HepG2 (cell line): ENCODE measurements around the gene CHI3L1. TPM values are rescaled to one million over a fixed set of nuclear protein-coding genes. Genes with fewer than 3 reads are reported as not detected.

ENCODE experiments used
- ATAC-seq: fragments of 200-7000 bp; cut with Tn5 transposase; 3 replicates; pipeline ENCODE4 v1.9.1; 2020; ENCODE audit warnings: mild to moderate bottlenecking, moderate library complexity
- BruUV-seq: library from RNA; stranded (reverse); fragments of 400-500 nt; replicated peaks from 2 replicates; lab custom pipeline; 2021; lab: Mats Ljungman, UMichigan
- CTCF ChIA-PET: fragments of 300-600 bp; formaldehyde crosslinking; extraction: SDS; loops from one replicate; lab custom pipeline; 2021; ENCODE audit warnings: low total read pairs, inconsistent platforms, low intra/inter-chr PET ratio; lab: Yijun Ruan, JAX
- POLR2A ChIA-PET: fragments of 350-600 bp; sonication (Branson Sonifier 250); formaldehyde crosslinking; loops from one replicate; lab custom pipeline; 2020; ENCODE audit warnings: antibody characterized with exemption, inconsistent platforms; lab: Yijun Ruan, JAX
- DNase-seq: peaks from one replicate; pipeline ENCODE4 v3.0.0-alpha.2; 2015; ENCODE audit warnings: low spot score
- FAIRE-seq: peaks from 3 replicates; lab custom pipeline; 2011; peaks lifted over from hg19 to GRCh38; lab: Jason Lieb, UNC
- H2AFZ ChIP-seq: one replicate; pipeline ENCODE4 v1.6.1; 2011; ENCODE audit warnings: low read length, inconsistent platforms
- H3K27ac ChIP-seq: fragments of 300-600 bp; 3 replicates; pipeline ENCODE4 v1.8.0; 2011; ENCODE audit warnings: mixed run types, mild to moderate bottlenecking, mixed read lengths, low read length, inconsistent platforms; ENCODE audit not compliant: insufficient read depth; ENCODE audit errors: extremely low read length
- H3K27me3 ChIP-seq, 2 experiments: fragments of 200-600 bp in 1 of 2; 2 replicates in 1 of 2; 3 replicates in 1 of 2; pipeline versions ENCODE4 v1.6.0 to v1.8.0; 2011; ENCODE audit warnings: low read length in 2 of 2, mild to moderate bottlenecking in 2 of 2, moderate library complexity in 2 of 2, inconsistent platforms in 1 of 2; ENCODE audit not compliant: insufficient read depth in 2 of 2, control insufficient read depth in 1 of 2
- H3K36me3 ChIP-seq, 2 experiments: fragments of 200-600 bp in 1 of 2; replicated peaks in 1 of 2; 2 replicates in 1 of 2; 3 replicates in 1 of 2; pipeline versions ENCODE4 v1.5.1 to v1.8.0; 2011; ENCODE audit warnings: low read length in 2 of 2, inconsistent platforms in 1 of 2; ENCODE audit not compliant: insufficient read depth in 2 of 2, control insufficient read depth in 1 of 2
- H3K4me1 ChIP-seq: 2 replicates; pipeline ENCODE4 v1.5.1; 2012; ENCODE audit warnings: low read length, inconsistent platforms; ENCODE audit not compliant: insufficient read depth
- H3K4me2 ChIP-seq: 2 replicates; pipeline ENCODE4 v1.6.0; 2011; ENCODE audit warnings: low read depth, low read length, inconsistent platforms
- H3K4me3 ChIP-seq, 3 experiments: fragments of 200-600 bp in 1 of 3; sonication (generic), shearing (Covaris generic) in 1 of 3; replicated peaks in 1 of 3; 2 replicates each; pipeline ENCODE4 v1.5.1; 2011 to 2016; ENCODE audit warnings: low read length in 3 of 3, inconsistent platforms in 2 of 3, low read depth in 2 of 3, mild to moderate bottlenecking in 2 of 3, control low read depth in 1 of 3, mixed read lengths in 1 of 3; ENCODE audit not compliant: insufficient read depth in 1 of 3
- H3K79me2 ChIP-seq: one replicate; pipeline ENCODE4 v1.6.1; 2011; ENCODE audit warnings: low read length, inconsistent platforms; ENCODE audit not compliant: insufficient read depth
- H3K9ac ChIP-seq: 2 replicates; pipeline ENCODE4 v1.6.0; 2011; ENCODE audit warnings: mild to moderate bottlenecking, low read depth, low read length, inconsistent platforms; ENCODE audit not compliant: insufficient read depth
- H3K9me3 ChIP-seq: 2 replicates; pipeline ENCODE4 v1.5.1; 2012; ENCODE audit warnings: mild to moderate bottlenecking, low read length
- H4K20me1 ChIP-seq: 2 replicates; pipeline ENCODE4 v1.6.0; 2011; ENCODE audit warnings: inconsistent platforms, mild to moderate bottlenecking, low read length, moderate library complexity; ENCODE audit not compliant: insufficient read depth
- AHR ChIP-seq: IDR thresholded peaks from 2 replicates; pipeline ENCODE4 v1.6.1; 2018; ENCODE audit warnings: missing genetic modification reagents, missing compliant biosample characterization
- CREM ChIP-seq, 2 experiments: sonication (generic) in 1 of 2; formaldehyde crosslinking in 1 of 2; IDR thresholded peaks; 2 replicates each; pipeline versions ENCODE4 v1.4.0 to v1.6.1; 2016 to 2020; ENCODE audit warnings: antibody characterized with exemption in 1 of 2, mild to moderate bottlenecking in 1 of 2, missing genetic modification reagents in 1 of 2
- KLF9 ChIP-seq: IDR thresholded peaks from 2 replicates; pipeline ENCODE4 v1.6.1; 2016; ENCODE audit warnings: low read depth
- ZFP90 ChIP-seq: sonication (generic); formaldehyde crosslinking; IDR thresholded peaks from 2 replicates; pipeline ENCODE4 v1.8.0; 2022; ENCODE audit warnings: missing genetic modification reagents, mild to moderate bottlenecking, inconsistent platforms, borderline replicate concordance
- ZNF12 ChIP-seq: sonication (generic); formaldehyde crosslinking; IDR thresholded peaks from 2 replicates; pipeline ENCODE4 v1.5.0; 2020; ENCODE audit warnings: missing genetic modification reagents
- ZNF121 ChIP-seq: sonication (generic); formaldehyde crosslinking; IDR thresholded peaks from 2 replicates; pipeline ENCODE4 v1.5.0; 2020; ENCODE audit warnings: mild to moderate bottlenecking, missing genetic modification reagents
- ZNF225 ChIP-seq: sonication (generic); formaldehyde crosslinking; IDR thresholded peaks from 2 replicates; pipeline ENCODE4 v1.4.0; 2020; ENCODE audit warnings: mild to moderate bottlenecking, missing genetic modification reagents
- ZNF619 ChIP-seq: sonication (generic); formaldehyde crosslinking; IDR thresholded peaks from 2 replicates; pipeline ENCODE4 v1.4.0; 2020; ENCODE audit warnings: mild to moderate bottlenecking, missing genetic modification reagents
- WGBS: methylation state at CpG from one replicate; pipeline ENCODE4 v1.1.6; 2017; ENCODE audit warnings: low lambda C conversion rate; 5-methylcytosine and 5-hydroxymethylcytosine counted together
- in situ Hi-C: cut with HindIII; loops from 2 replicates; pipeline ENCODE4 v1.10.0; 2017; ENCODE audit warnings: low pct_unique_long_range_greater_than_20kb; ENCODE audit not compliant: extremely low pct_ligation_motif_present
- intact Hi-C: fragments of 100-400 bp; cut with micrococcal nuclease; formaldehyde crosslinking; loops from one replicate; pipeline ENCODE4 v1.10.0; 2022; ENCODE audit not compliant: unreplicated experiment
- polyA plus RNA-seq, 8 experiments: library from polyadenylated mRNA; depleted of rRNA in 3 of 8; stranded (reverse) in 7 of 8; unstranded in 1 of 8; fragments of >200 nt; fragmentation: Illumina TruSeq in 4 of 8; extraction: Trizol in 4 of 8; gene quantifications; 2 replicates each; pipeline versions ENCODE4 v1.2.1 to v1.2.3, GENCODE V29; 2011 to 2016; ENCODE audit warnings: low read depth in 4 of 8, missing spikeins in 1 of 8, mixed read lengths in 1 of 8; ENCODE audit not compliant: insufficient read depth in 1 of 8
- total RNA-seq, 5 experiments: library from RNA; depleted of rRNA; stranded (reverse); fragments of >200 nt; fragmentation: Illumina TruSeq; extraction: Trizol; gene quantifications; 2 replicates each; pipeline ENCODE4 v1.2.3, GENCODE V29; 2016; ENCODE audit warnings: low read depth in 1 of 5
- TF ChIP-seq, protein P1 (sequence below), 2 experiments: sonication (generic) in 1 of 2; formaldehyde crosslinking in 1 of 2; IDR thresholded peaks; 2 replicates each; pipeline versions ENCODE4 v1.5.1 to v1.6.1; 2011 to 2020; ENCODE audit warnings: borderline replicate concordance in 1 of 2, low read depth in 1 of 2, low read length in 1 of 2, mild to moderate bottlenecking in 1 of 2, missing genetic modification reagents in 1 of 2, moderate library complexity in 1 of 2
- TF ChIP-seq, protein P2 (sequence below): sonication (generic); formaldehyde crosslinking; IDR thresholded peaks from 2 replicates; pipeline ENCODE4 v1.9.0; 2021; ENCODE audit warnings: missing genetic modification reagents, borderline replicate concordance
- TF ChIP-seq, protein P3 (sequence below): sonication (generic); formaldehyde crosslinking; IDR thresholded peaks from 2 replicates; pipeline ENCODE4 v1.8.0; 2022; ENCODE audit warnings: mild to moderate bottlenecking, missing genetic modification reagents

CHI3L1 gene
- total and polyA plus RNA-seq, 2 of the 13 experiments (the other 11 are each of a cell fraction or from before 2014, with no cell fraction given), result 0.09 to 0.13 TPM

DNA sequence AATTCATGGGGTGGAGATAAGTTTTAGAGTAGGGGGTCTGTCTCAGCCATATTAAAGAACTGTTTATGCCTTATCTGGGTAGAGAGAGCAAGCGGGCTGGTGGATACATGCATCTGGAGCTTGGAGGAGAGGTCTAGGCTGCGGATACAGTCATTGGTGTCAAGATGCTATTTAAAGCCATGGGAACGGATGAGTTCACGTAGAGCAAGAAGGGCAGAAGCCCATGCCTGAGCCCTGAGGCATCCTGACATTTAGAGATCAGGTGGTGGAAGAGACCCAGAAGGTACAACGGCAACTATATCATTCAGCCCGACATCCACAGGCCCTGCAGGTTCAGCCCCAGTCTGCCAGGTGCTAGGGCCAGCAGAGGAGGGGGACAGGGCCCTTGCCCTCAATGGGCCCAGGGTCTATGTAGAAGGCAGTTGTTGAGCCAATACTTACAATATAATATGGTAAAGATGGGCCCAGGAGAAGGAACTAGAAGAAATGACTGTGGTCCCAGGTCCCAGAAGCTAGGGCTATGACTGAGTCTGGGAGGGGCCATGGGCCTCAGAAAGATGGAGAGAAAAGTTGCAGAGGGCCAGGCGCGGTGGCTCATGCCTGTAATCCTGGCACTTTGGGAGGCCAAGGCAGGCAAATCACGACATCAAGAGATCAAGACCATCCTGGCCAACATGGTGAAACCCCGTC is 15.2 kb upstream of the CHI3L1 start:
- WGBS, result 29% methylated on average over 10 of the region's 10 CpGs

More for the DNA sequence above, 15.2 kb upstream of the CHI3L1 start:
- Histone ChIP-seq H3K4me1 (peaks cover 13% of the 10 kb centered on the region), H2AFZ (no peak overlapping the region), H3K27me3 (peaks cover 0 to 4% of the 10 kb centered on the region in 2 experiments; a peak in 1 of 5 replicates), H3K4me2 (no peak overlapping the region), H3K4me3 (no peak overlapping the region), H3K36me3 (no peaks in the 10 kb centered on the region), H3K27ac (no peak overlapping the region), H3K9ac (no peak overlapping the region), H4K20me1 (no peaks in the 10 kb centered on the region), H3K9me3 (no peaks in the 10 kb centered on the region), H3K79me2 (no peaks in the 10 kb centered on the region)
- FAIRE-seq (no peak), DNase-seq (no peak), ATAC-seq (no peak)
- intact Hi-C loops (no loop called here), in situ Hi-C loops (no loop called here)
- POLR2A ChIA-PET, result no interaction called here
- TF ChIP-seq ZNF225 (CRISPR knock-in tag) (no peak), KLF9 (CRISPR knock-in tag) (no peak), ZNF619 (CRISPR knock-in tag) (no peak), AHR (CRISPR knock-in tag) (no peak), CREM (IDR thresholded peaks at IDR 0.05) (no peak), CREM (CRISPR knock-in tag; IDR thresholded peaks at IDR 0.05) (no peak), ZFP90 (no peak), ZNF121 (CRISPR knock-in tag) (no peak), ZNF12 (CRISPR knock-in tag) (no peak)
- TF ChIP-seq, protein P1, sequence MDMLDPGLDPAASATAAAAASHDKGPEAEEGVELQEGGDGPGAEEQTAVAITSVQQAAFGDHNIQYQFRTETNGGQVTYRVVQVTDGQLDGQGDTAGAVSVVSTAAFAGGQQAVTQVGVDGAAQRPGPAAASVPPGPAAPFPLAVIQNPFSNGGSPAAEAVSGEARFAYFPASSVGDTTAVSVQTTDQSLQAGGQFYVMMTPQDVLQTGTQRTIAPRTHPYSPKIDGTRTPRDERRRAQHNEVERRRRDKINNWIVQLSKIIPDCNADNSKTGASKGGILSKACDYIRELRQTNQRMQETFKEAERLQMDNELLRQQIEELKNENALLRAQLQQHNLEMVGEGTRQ (IDR thresholded peaks at IDR 0.05; ENCODE audit: low read depth, low read length), result no peak
- TF ChIP-seq, protein P1 (CRISPR knock-in tag; IDR thresholded peaks at IDR 0.05; ENCODE audit: borderline replicate concordance), result no peak
- TF ChIP-seq, protein P2, sequence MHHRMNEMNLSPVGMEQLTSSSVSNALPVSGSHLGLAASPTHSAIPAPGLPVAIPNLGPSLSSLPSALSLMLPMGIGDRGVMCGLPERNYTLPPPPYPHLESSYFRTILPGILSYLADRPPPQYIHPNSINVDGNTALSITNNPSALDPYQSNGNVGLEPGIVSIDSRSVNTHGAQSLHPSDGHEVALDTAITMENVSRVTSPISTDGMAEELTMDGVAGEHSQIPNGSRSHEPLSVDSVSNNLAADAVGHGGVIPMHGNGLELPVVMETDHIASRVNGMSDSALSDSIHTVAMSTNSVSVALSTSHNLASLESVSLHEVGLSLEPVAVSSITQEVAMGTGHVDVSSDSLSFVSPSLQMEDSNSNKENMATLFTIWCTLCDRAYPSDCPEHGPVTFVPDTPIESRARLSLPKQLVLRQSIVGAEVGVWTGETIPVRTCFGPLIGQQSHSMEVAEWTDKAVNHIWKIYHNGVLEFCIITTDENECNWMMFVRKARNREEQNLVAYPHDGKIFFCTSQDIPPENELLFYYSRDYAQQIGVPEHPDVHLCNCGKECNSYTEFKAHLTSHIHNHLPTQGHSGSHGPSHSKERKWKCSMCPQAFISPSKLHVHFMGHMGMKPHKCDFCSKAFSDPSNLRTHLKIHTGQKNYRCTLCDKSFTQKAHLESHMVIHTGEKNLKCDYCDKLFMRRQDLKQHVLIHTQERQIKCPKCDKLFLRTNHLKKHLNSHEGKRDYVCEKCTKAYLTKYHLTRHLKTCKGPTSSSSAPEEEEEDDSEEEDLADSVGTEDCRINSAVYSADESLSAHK (CRISPR knock-in tag), result no peak
- TF ChIP-seq, protein P3, sequence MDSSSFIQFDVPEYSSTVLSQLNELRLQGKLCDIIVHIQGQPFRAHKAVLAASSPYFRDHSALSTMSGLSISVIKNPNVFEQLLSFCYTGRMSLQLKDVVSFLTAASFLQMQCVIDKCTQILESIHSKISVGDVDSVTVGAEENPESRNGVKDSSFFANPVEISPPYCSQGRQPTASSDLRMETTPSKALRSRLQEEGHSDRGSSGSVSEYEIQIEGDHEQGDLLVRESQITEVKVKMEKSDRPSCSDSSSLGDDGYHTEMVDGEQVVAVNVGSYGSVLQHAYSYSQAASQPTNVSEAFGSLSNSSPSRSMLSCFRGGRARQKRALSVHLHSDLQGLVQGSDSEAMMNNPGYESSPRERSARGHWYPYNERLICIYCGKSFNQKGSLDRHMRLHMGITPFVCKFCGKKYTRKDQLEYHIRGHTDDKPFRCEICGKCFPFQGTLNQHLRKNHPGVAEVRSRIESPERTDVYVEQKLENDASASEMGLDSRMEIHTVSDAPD (CRISPR knock-in tag), result no peak
- no TSS peak for BruUV-seq
- CTCF ChIA-PET, result no interaction called here
